HK-2 (cell line): ENCODE measurements around the gene PRKAG2.
"Not testable (repeated sequence)": the region's sequence is repeated elsewhere in the genome, so short reads cannot be mapped to it uniquely, and the experiment has no call there.

ENCODE experiments used
- DNase-seq: peaks from one replicate; pipeline ENCODE4 v3.0.0-alpha.2; 2018; ENCODE audit not compliant: unreplicated experiment

Gene PRKAG2

GRCh38 chr7:151801291-151801690 is 75.6 kb downstream of the PRKAG2 start:
- no peak for DNase-seq

DNA sequence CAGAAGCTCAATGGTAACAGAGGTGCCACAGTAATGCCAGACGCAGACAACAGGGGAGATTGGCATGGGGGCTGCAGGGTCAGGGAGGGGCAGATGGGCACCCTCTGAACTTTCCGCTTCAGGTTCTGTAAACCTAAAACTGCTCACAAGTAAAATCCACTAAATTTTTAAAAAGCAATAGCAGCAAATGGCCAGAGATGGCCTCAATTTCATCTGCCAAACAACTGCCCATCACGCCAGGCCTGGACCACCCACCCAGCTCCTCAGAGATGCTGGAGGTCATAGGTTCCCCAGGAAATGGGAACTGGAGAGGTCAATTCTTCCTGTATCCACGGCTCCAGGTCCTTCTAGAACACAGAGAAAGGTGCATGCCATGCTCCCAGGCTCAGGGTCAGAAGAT is 76.1 kb downstream of the PRKAG2 start:
- DNase-seq, result no peak

GRCh38 chr7:151800391-151800790 is 76.5 kb downstream of the PRKAG2 start:
- no peak for DNase-seq

- no peak for DNase-seq
These were observed 77.4 kb downstream of the PRKAG2 start for GRCh38 chr7:151799506-151799905.

DNA sequence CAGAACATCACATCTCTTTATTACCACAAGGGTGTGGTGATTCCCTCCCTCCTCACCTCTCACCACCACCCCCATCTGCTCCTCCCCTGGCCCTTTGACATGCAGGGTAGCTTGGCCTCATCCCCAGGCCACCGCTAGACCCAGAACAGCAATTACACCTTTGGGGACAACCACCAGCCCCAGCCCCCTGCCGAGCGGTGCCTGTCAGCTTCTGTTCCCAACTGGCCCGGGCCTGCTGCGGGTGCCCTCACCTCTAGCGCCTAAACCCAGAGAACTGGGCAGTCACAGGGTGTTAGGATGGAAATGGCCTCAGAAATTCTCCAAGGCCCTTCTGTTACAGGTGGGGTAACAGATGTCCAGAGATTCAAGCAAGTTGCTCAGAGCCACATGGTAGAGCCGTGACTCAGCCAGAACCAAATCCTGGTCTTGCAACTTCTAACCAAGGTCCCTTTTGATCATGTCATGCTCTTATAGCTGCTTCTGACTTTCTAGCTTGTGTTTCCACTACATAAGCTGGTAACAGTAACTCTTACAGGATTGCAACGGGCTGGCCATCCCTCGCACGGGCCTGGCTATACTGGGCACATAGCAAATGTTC is 78.0 kb downstream of the PRKAG2 start:
- no peak for DNase-seq

DNA sequence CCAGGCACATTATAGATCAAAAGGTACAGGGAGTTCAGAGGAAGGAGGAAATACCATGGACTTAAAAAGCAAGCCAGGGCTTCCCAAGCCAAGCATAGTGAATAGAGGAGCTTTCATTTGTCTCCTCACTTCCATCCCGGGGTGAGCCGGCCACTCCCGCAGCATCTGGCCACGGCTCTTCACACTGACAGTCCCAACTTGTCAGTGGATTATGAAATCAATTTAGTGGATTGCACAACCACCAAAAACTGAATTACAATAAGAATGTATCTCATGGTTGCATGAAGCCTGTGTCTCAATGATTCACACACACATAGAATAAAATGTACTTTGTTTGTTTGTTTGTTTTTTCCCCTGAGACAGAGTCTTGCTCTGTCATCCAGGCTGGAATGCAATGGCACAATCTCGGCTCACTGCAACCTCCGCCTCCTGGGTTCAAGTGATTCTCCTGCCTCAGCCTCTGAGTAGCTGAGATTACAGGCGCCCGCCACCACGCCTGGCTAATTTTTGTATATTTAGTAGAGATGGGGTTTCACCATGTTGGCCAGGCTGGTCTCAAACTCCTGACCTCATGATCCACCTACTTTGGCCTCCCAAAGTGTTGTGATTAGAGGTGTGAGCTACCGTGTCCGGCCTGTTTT is 79.1 kb downstream of the PRKAG2 start:
- DNase-seq, result not testable (repeated sequence)

- DNase-seq, result no peak
These were observed 79.9 kb downstream of the PRKAG2 start for GRCh38 chr7:151796871-151797537.

DNA sequence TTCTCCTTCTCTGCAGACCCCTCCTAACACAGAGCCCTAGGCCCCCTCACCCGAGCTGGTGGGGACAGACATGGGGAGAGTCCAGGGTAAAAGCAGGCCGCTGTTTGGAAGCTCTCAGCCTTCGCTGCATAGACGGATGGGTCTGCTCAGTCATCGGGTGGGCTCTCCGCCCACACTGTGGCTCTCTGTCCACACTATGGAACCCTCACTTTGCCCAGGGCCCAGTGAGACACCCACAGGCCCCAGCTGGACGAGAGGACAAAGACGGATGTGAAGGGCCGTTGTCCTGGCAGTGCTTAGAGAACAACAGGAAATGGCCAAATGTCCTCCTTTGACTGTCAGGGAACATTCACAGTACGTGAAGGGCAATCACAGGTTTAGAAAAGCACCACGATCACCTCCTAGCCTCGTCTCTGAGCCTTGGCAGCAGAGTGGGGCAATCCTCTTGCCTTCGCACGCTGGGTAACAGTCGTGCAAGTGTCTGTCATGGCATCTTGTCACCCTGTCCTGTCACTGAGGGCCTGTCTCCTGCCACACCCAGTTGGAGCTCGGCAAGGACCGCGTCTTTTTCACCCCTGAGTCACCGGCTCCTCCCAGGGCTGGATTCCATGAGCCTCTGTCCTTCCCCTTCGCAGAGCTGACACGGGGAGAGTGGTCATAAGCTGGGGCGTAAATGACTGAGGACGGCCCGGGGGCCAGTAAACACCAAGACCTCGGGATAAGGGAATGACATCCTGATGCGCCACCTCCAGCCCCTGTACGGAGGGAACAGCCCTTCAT is 80.6 kb downstream of the PRKAG2 start:
- no peak for DNase-seq

DNA sequence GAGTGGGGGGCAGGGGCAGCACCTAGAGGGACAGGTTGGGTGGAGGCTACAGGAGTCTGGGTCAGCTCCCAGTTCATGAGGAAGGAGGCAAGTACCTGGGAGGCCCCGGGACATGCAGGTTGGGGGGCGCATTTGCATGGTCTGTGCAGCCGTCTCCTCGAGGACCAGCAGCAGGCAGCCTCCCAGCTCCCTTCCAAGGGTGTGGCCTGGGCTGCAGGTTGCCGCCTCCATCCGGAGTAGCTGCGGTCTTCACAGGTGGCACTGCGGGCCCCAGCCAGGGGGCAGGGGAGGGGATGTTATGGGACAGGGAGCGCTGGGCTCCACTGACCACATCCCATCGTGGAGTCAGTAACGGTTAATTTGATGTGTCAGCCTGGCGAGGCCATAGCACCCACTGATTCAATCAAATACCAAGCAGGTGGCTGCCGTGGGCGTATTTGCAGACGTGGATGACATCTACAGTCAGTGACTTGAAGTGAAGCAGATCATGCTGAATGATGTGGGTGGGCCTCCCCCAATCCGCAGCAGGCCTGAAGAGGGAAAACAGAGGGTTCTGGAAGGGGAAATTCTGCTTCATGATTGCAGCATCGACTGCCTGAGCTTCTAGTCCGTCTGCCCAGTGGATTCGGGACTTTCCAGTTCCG is 81.6 kb downstream of the PRKAG2 start:
- DNase-seq, result no peak

DNA sequence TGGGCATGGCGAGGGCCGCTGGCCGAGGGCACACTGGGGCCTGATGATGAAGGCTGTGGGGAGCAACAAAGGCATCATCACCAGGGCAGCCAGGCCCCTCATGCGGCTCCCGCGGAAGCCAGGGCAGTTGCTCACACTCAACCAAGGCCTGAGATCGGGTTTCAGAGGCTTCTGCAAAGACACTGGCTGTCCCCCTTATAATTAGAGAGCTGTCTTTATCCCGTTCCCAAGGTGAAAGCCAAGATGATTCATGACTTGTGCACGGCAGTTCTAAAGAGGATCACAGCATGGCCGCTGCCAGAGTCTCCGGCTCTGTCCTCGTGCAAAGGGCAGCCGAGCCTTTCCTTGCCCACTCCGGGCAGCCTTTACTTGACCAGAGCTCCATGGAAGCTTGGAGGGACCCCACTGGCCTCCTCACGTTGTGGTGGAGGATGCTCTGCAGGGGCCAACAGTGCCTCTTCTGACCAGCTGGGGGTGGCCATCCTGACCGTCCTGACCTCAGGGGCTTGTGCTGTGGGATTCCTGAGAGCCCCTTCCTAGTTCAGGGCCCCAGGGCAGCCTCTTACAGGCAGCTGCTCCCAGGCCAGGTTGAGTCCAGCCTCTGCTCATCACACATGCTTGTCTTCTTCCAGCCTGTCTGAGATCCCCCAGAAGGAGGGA is 82.3 kb downstream of the PRKAG2 start:
- no peak for DNase-seq

DNA sequence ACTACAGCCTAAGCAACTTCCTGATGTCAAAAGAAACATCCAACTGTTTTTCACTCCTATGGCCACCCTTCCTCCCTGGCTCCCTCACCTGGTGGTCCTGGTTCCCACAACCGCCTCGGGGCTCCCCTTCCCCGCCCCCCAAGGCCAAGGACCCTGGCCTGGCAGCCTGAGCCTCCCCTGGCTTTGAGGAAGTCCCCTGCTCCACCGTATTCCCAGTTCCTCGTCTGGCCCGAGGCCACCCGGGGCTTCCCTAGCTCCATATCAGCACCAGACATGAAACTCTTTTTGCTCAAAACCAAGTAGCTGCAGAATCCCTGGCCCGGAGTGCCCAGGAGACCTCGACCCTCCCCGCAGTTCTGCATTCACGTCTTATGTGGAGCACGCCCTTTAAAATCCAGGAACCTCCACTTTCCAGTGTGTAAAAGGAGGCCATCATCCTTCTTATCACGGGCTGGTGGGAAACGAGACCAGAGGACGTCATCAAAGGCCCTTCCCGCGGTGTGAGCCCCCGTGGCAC is 82.9 kb downstream of the PRKAG2 start:
- no peak for DNase-seq

DNA sequence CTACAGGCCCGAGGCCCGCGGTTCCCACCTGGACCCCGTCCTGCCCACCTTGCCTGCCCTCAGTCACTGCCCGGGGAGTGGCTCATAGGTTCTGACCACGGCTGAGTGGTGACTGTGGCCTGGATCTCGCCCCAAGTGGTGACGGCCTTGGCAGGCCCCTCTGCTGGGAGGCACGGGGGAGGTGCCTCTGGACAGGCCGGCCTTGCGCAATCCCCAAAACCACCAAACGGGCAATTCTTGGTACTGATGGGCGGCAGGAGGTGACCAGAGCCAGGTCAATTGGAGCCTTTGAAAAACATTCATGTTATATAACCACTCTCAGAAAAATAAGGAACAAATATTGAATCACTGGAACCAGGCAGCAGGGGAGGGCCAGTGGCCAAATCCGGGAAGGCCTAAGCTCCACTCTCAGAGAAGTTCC is 83.4 kb downstream of the PRKAG2 start:
- DNase-seq, result no peak

- DNase-seq, result no peak
These were observed 84.3 kb downstream of the PRKAG2 start for GRCh38 chr7:151792636-151793035.

GRCh38 chr7:151792086-151792485 is 84.8 kb downstream of the PRKAG2 start:
- no peak for DNase-seq

DNA sequence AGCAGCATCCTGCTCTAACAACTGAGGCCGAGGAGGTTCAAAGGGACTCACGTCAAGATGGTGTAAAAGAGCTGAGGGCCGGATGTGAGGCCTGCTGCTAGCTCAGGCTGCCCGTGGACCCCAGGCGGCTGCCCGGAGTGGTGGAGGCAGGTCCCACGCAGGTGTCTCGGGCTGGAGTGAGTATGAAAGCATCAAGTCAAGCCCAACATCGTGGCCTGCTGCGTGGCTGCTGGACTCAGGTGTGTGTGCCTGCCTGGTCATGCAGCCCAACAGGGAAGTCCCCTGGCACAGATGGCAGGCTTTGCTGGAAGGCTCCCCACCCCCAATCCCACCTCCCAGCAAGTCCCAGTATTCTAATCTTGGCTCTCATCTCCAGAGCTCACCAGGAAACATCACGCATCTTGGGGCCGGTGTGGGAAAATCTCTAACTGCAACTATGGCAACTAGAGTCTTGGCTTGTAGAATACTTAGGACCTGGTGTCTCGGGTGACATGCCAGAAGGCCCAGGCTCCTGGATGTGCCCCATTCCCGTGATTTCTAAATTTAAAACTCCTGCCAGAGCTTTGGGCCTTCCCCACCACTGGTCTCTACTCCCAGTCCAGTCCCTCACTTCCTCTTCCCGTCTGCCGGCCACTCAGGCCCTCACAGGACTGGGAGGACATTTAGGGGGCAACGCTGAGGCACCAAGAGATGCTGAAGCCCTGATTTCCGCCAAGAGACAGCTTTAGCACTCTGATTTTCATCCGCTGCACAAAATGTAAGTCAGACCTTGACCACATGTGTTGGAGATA is 85.9 kb downstream of the PRKAG2 start:
- DNase-seq, result no peak

- no peak for DNase-seq
These were observed 86.7 kb downstream of the PRKAG2 start for GRCh38 chr7:151790095-151790829.

DNA sequence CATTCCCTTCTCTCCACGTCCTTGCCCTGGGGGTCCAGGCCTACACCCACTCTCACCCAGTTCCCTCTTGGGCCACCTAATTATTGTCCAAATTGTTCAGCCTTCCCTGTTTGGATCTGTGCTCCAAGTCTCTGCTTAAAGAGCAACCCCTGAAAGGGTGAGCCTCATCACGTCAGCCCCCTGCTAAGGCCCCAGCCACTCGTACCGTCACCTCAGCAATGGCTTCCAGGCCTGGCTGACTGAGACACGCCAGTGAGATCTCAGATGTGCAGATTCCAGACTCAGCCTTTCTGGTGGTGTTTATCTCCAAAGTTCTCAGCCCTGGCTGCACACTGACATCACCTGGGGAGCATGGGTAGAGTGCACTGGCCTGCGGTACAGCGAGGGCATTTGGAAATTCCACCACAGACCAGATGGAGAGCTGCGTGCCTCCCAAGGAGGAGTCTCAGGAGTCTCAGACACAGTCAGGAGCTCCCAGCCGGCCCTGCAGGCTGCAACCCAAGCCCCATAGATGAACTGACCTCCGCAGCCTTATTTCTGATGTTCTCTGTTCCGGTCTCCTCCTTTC is 87.5 kb downstream of the PRKAG2 start:
- DNase-seq, result no peak

DNA sequence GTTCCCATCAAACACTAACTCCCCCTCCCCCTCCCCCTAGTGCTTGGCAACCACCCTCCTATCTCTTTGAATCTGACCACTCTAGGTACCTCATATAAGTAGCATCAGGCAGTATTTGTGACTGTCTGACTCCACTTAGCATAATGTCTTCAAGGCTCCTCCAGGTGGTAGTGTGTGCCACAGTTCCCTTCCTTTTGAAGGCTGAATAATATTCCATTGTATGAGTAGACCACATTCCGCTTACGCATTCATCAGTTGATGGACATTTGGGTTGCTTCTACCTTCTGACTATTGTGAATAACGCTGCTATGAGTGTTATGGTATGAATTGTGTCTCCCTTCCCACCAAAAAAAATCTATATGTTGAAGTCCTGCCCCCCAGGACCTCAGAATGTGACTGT is 89.6 kb downstream of the PRKAG2 start:
- no peak for DNase-seq

GRCh38 chr7:151786936-151787335 is 90.0 kb downstream of the PRKAG2 start:
- no peak for DNase-seq
